H1 (cell line): ENCODE measurements around the gene NONO. TPM values are rescaled to one million over a fixed set of nuclear protein-coding genes. Genes with fewer than 3 reads are reported as not detected.

Experiments used
- CTCF ChIA-PET: fragments of 300-600 bp; sonication (Branson Sonifier 250); formaldehyde crosslinking; loops from one replicate; lab custom pipeline; 2021; ENCODE audit not compliant: partially characterized antibody; lab: Charles Lee
- POLR2A ChIA-PET: fragments of 300-600 bp; sonication (Branson Sonifier 250); formaldehyde crosslinking; loops from one replicate; lab custom pipeline; 2021; ENCODE audit warnings: inconsistent platforms; ENCODE audit not compliant: partially characterized antibody; lab: Charles Lee
- DNase-seq, 2 experiments: peaks; one replicate each; pipeline versions ENCODE4 v3.0.0 to v3.0.0-alpha.2; 2010 to 2022; ENCODE audit warnings: low spot score in 2 of 2, low read depth in 1 of 2, mixed read lengths in 1 of 2
- FAIRE-seq: peaks from 2 replicates; lab custom pipeline; 2011; peaks lifted over from hg19 to GRCh38; lab: Jason Lieb, UNC
- H2AFZ ChIP-seq: 2 replicates; pipeline ENCODE4 v1.8.1; 2012; ENCODE audit warnings: low read length, inconsistent platforms
- H2AK5ac ChIP-seq: 2 replicates; pipeline ENCODE4 v1.6.1; 2013; ENCODE audit warnings: low read depth, low read length
- H2BK120ac ChIP-seq: replicated peaks from 2 replicates; pipeline ENCODE3; 2013; ENCODE audit warnings: low read depth, low read length, inconsistent platforms
- H2BK12ac ChIP-seq: 2 replicates; pipeline ENCODE4 v1.6.1; 2013; ENCODE audit warnings: low read depth, low read length
- H2BK15ac ChIP-seq: 2 replicates; pipeline ENCODE4 v1.6.1; 2013; ENCODE audit warnings: low read length
- H2BK20ac ChIP-seq: 2 replicates; pipeline ENCODE4 v1.6.1; 2013; ENCODE audit warnings: low read length
- H2BK5ac ChIP-seq: 2 replicates; pipeline ENCODE4 v1.6.1; 2013; ENCODE audit warnings: low read depth, low read length
- H3K14ac ChIP-seq: 2 replicates; pipeline ENCODE4 v1.6.1; 2013; ENCODE audit warnings: inconsistent platforms; ENCODE audit not compliant: insufficient read length
- H3K18ac ChIP-seq: 2 replicates; pipeline ENCODE4 v1.6.1; 2013; ENCODE audit warnings: low read length; ENCODE audit errors: extremely low read depth
- H3K23ac ChIP-seq: 2 replicates; pipeline ENCODE4 v1.6.1; 2013; ENCODE audit warnings: inconsistent platforms; ENCODE audit not compliant: insufficient read length
- H3K23me2 ChIP-seq: 2 replicates; pipeline ENCODE4 v1.6.1; 2013; ENCODE audit warnings: low read depth, low read length
- H3K27ac ChIP-seq: 2 replicates; pipeline ENCODE4 v1.6.1; 2011; ENCODE audit warnings: low read depth, low read length, inconsistent platforms
- H3K27me3 ChIP-seq, 4 experiments: replicated peaks in 1 of 4; 1 replicate in 1 of 4; 2 replicates in 3 of 4; pipeline versions ENCODE4 v1.6.1 to v1.8.1; 2011 to 2013; ENCODE audit warnings: low read length in 3 of 4, mild to moderate bottlenecking in 3 of 4, inconsistent platforms in 2 of 4, mixed read lengths in 2 of 4, moderate library complexity in 1 of 4; ENCODE audit not compliant: control insufficient read depth in 3 of 4, insufficient read depth in 3 of 4; ENCODE audit errors: extremely low read depth in 1 of 4
- H3K36me3 ChIP-seq, 4 experiments: 2 replicates each; pipeline versions ENCODE4 v1.6.1 to v1.8.1; 2011 to 2013; ENCODE audit warnings: mild to moderate bottlenecking in 4 of 4, low read length in 3 of 4, moderate library complexity in 2 of 4, control low read depth in 1 of 4, inconsistent platforms in 1 of 4; ENCODE audit not compliant: insufficient read depth in 4 of 4, control insufficient read depth in 2 of 4
- H3K4ac ChIP-seq: replicated peaks from 2 replicates; pipeline ENCODE3; 2013; ENCODE audit warnings: low read length, low read depth, mixed read lengths, inconsistent platforms; ENCODE audit not compliant: insufficient read length
- H3K4me1 ChIP-seq, 4 experiments: replicated peaks in 1 of 4; 1 replicate in 1 of 4; 2 replicates in 3 of 4; pipeline versions ENCODE4 v1.6.1 to v1.8.1; 2011 to 2013; ENCODE audit warnings: low read length in 3 of 4, inconsistent platforms in 2 of 4, mixed read lengths in 1 of 4; ENCODE audit not compliant: insufficient read depth in 4 of 4, control insufficient read depth in 3 of 4
- H3K4me2 ChIP-seq, 2 experiments: 2 replicates each; pipeline versions ENCODE4 v1.6.1 to v1.8.1; 2011 to 2013; ENCODE audit warnings: low read depth in 2 of 2, low read length in 2 of 2, control low read depth in 1 of 2, inconsistent platforms in 1 of 2, mild to moderate bottlenecking in 1 of 2; ENCODE audit not compliant: insufficient read depth in 1 of 2
- H3K4me3 ChIP-seq, 4 experiments: fragments of 200-600, 300-600 bp in 1 of 4; sonication (generic), shearing (Covaris generic), sonication (Bioruptor Twin) in 1 of 4; 2 replicates each; pipeline versions ENCODE4 v1.5.1 to v1.8.1; 2011 to 2016; ENCODE audit warnings: low read length in 4 of 4, low read depth in 3 of 4, control low read depth in 2 of 4, inconsistent platforms in 2 of 4, mild to moderate bottlenecking in 2 of 4, mixed read lengths in 1 of 4, moderate library complexity in 1 of 4; ENCODE audit not compliant: insufficient read depth in 2 of 4; ENCODE audit errors: extremely low read depth in 1 of 4
- H3K56ac ChIP-seq: replicated peaks from 2 replicates; pipeline ENCODE3; 2013; ENCODE audit warnings: low read depth, mild to moderate bottlenecking, mixed read lengths, low read length, inconsistent platforms; ENCODE audit not compliant: insufficient read length
- H3K79me1 ChIP-seq: 2 replicates; pipeline ENCODE4 v1.6.1; 2013; ENCODE audit warnings: low read depth, low read length, control low read depth
- H3K79me2 ChIP-seq, 2 experiments: 2 replicates each; pipeline versions ENCODE4 v1.6.1 to v1.8.1; 2012 to 2013; ENCODE audit warnings: low read length in 2 of 2, mild to moderate bottlenecking in 2 of 2, inconsistent platforms in 1 of 2; ENCODE audit not compliant: insufficient read depth in 2 of 2, control insufficient read depth in 1 of 2
- H3K9ac ChIP-seq, 4 experiments: replicated peaks in 1 of 4; 1 replicate in 1 of 4; 2 replicates in 3 of 4; pipeline versions ENCODE4 v1.6.1 to v1.8.1; 2011 to 2013; ENCODE audit warnings: low read depth in 3 of 4, low read length in 3 of 4, control low read depth in 2 of 4, mild to moderate bottlenecking in 2 of 4, moderate library complexity in 2 of 4, inconsistent platforms in 1 of 4; ENCODE audit errors: extremely low read depth in 1 of 4
- H3K9me3 ChIP-seq, 2 experiments: 2 replicates each; pipeline versions ENCODE4 v1.6.1 to v1.8.1; 2012 to 2013; ENCODE audit warnings: mild to moderate bottlenecking in 2 of 2, moderate library complexity in 2 of 2, control low read depth in 1 of 2, inconsistent platforms in 1 of 2, low read depth in 1 of 2, low read length in 1 of 2, mixed read lengths in 1 of 2; ENCODE audit not compliant: insufficient read depth in 2 of 2
- H4K20me1 ChIP-seq, 2 experiments: replicated peaks in 1 of 2; 2 replicates each; pipeline versions ENCODE3 to v1.8.1; 2011 to 2013; ENCODE audit warnings: inconsistent platforms in 2 of 2, low read length in 2 of 2, mild to moderate bottlenecking in 1 of 2; ENCODE audit not compliant: insufficient read depth in 2 of 2, control insufficient read depth in 1 of 2
- H4K5ac ChIP-seq: 2 replicates; pipeline ENCODE4 v1.6.1; 2013; ENCODE audit warnings: low read length, low read depth, mixed read lengths, inconsistent platforms; ENCODE audit not compliant: insufficient read length
- H4K8ac ChIP-seq: 2 replicates; pipeline ENCODE4 v1.8.0; 2013; ENCODE audit warnings: mild to moderate bottlenecking, moderate library complexity, low read length, inconsistent platforms; ENCODE audit not compliant: insufficient read depth; ENCODE audit errors: extremely low read depth
- H4K91ac ChIP-seq: replicated peaks from 2 replicates; pipeline ENCODE3; 2013; ENCODE audit warnings: low read length, mixed read lengths, inconsistent platforms; ENCODE audit not compliant: insufficient read length
- ASH2L ChIP-seq: fragments of 200-600, 300-600 bp; sonication (generic); IDR thresholded peaks from one replicate; pipeline ENCODE4 v1.7.1; 2017; ENCODE audit warnings: low read length
- CHD1 ChIP-seq: IDR thresholded peaks from 2 replicates; pipeline ENCODE4 v1.6.1; 2012; ENCODE audit warnings: low read depth, low read length, improper control_type of control experiment
- JUN ChIP-seq: IDR thresholded peaks from 2 replicates; pipeline ENCODE4 v1.6.1; 2011; ENCODE audit warnings: low read depth, mild to moderate bottlenecking, improper control_type of control experiment, low read length
- POLR2A ChIP-seq, 2 experiments: IDR thresholded peaks; 1 replicate in 1 of 2; 2 replicates in 1 of 2; pipeline ENCODE4 v1.6.1; 2011; ENCODE audit warnings: low read depth in 2 of 2, low read length in 2 of 2, mild to moderate bottlenecking in 2 of 2; ENCODE audit errors: control extremely low read depth in 1 of 2
- POLR2AphosphoS5 ChIP-seq: IDR thresholded peaks from 2 replicates; pipeline ENCODE4 v1.6.1; 2011; ENCODE audit warnings: low read depth, low read length
- RAD21 ChIP-seq, 2 experiments: IDR thresholded peaks in 1 of 2; conservative IDR thresholded peaks in 1 of 2; 2 replicates each; pipeline ENCODE4 v1.6.1; 2011; ENCODE audit warnings: low read depth in 2 of 2, low read length in 2 of 2, improper control_type of control experiment in 1 of 2, inconsistent platforms in 1 of 2, mild to moderate bottlenecking in 1 of 2, moderate library complexity in 1 of 2
- WGBS, 2 experiments: shearing (Covaris generic) in 1 of 2; methylation state at CpG; one replicate each; pipeline versions ENCODE4 v1.1.6 to v1.1.7; 2013 to 2015; ENCODE audit warnings: low lambda C conversion rate in 2 of 2, mixed read lengths in 2 of 2, inconsistent platforms in 1 of 2, low coverage in 1 of 2, missing lambda C conversion rate in 1 of 2; ENCODE audit not compliant: insufficient replicate concordance in 2 of 2, insufficient coverage in 1 of 2, insufficient read length in 1 of 2; ENCODE audit errors: extremely low coverage in 1 of 2, missing lambda C conversion rate in 1 of 2; 5-methylcytosine and 5-hydroxymethylcytosine counted together
- polyA plus RNA-seq, 7 experiments: library from polyadenylated mRNA; depleted of rRNA in 3 of 7; stranded (reverse) in 5 of 7; unstranded in 2 of 7; fragments of >200 nt in 5 of 7; fragments of 200-250 nt in 2 of 7; gene quantifications; 1 replicate in 5 of 7; 2 replicates in 1 of 7; 4 replicates in 1 of 7; pipeline versions ENCODE4 v1.2.1 to v1.2.3, GENCODE V29; 2011 to 2013; ENCODE audit warnings: missing spikeins in 2 of 7, mixed read lengths in 2 of 7
- total RNA-seq: library from RNA; stranded (reverse); fragmentation: NEBNext Ultra II Directional; extraction: Animal tissue kit (Norgen Biotek cat#: 25700); gene quantifications from 2 replicates; pipeline ENCODE4 v1.2.1, GENCODE V29; 2021

NONO gene
- total and polyA plus RNA-seq, 2 of the 8 experiments (the other 6 are each of a cell fraction or from before 2014, with no cell fraction given) = 641 to 728 TPM

- H3K9ac ChIP-seq = no peak within 1 kb of the TSS
- H2BK12ac ChIP-seq = no peak within 1 kb of the TSS
- H2BK120ac ChIP-seq = no peak within 1 kb of the TSS
- no peaks in the 10 kb centered on the region for H3K23me2 ChIP-seq
- no peak within 1 kb of the TSS for H3K4me2 ChIP-seq
- H3K4ac ChIP-seq = no peak within 1 kb of the TSS
- no peak within 1 kb of the TSS for H2AK5ac ChIP-seq
- FAIRE-seq (no peak), DNase-seq (no peak)
- no peak within 1 kb of the TSS for H4K8ac ChIP-seq
- TF ChIP-seq CHD1 (no peak), ASH2L (no peak), RAD21 (IDR thresholded peaks at IDR 0.05 in 1 of 2, conservative IDR thresholded peaks at IDR 0.05 in 1 of 2; ENCODE audit: low read depth in 2 of 2, low read length in 2 of 2) (no peak), JUN (no peak), POLR2A (IDR thresholded peaks at IDR 0.05; ENCODE audit: control extremely low read depth in 1 of 2, low read depth in 2 of 2, low read length in 2 of 2) (peak in 1 of 2 experiments; percentile 28; a peak in 1 of 3 replicates), POLR2AphosphoS5 (peak; percentile 39)
- POLR2A ChIA-PET = interaction anchor here (0.8 to 18.0 kb wide), 11 partner anchors 11 to 69 kb away, joined by 3 to 215 read pairs (median 4); partner anchors contain the start of genes NONO, TAF1 and ZMYM3
- no peaks in the 10 kb centered on the region for H3K79me2 ChIP-seq
- no peak within 1 kb of the TSS for H4K91ac ChIP-seq
- no peak within 1 kb of the TSS for H3K23ac ChIP-seq
- H2AFZ ChIP-seq = no peak within 1 kb of the TSS
- H2BK15ac ChIP-seq = no peak within 1 kb of the TSS
- peaks cover 18 to 54% (median 38%) of the 10 kb centered on the region in 4 experiments for H3K36me3 ChIP-seq
- no peak within 1 kb of the TSS for H3K18ac ChIP-seq
- no peaks in the 10 kb centered on the region for H3K9me3 ChIP-seq
- no peaks in the 10 kb centered on the region for H3K27me3 ChIP-seq
- CTCF ChIA-PET = interaction anchor here (0.6 kb wide), 1 partner anchor 131 kb away, joined by 3 read pairs; no protein-coding TSS in a partner anchor
- H3K14ac ChIP-seq = no peak within 1 kb of the TSS
- H4K20me1 ChIP-seq = peaks cover 5 to 10% of the 10 kb centered on the region in 2 experiments
- no peaks in the 10 kb centered on the region for H3K79me1 ChIP-seq
- no peaks in the 10 kb centered on the region for H3K4me1 ChIP-seq
- no peak within 1 kb of the TSS for H4K5ac ChIP-seq
- no peak within 1 kb of the TSS for H3K4me3 ChIP-seq
- H3K27ac ChIP-seq = no peak within 1 kb of the TSS
- 84% methylated on average over 10 of the region's 10 CpGs; no CpG with 5 or more reads in 1 of the 2 experiments for WGBS, 2 experiments
- H3K56ac ChIP-seq = no peak within 1 kb of the TSS
- H2BK5ac ChIP-seq = no peak within 1 kb of the TSS
- H2BK20ac ChIP-seq = no peak within 1 kb of the TSS
Measured at GRCh38 chrX:71301195-71301924, 17.9 kb downstream of the NONO start, which contains the start of gene ITGB1BP2. ITGB1BP2 (plus strand) TSS chrX:71301750; CDS start chrX:71301807, 57 bp downstream.
